Activated CD8-positive, alpha-beta T cell treated with anti-CD3 and anti-CD28 coated beads for 36 hours (primary cell): Measurements from ENCODE around the gene OSM. TPM values are rescaled to one million over a fixed set of nuclear protein-coding genes. Genes with fewer than 3 reads are reported as not detected.

Experiments
- ATAC-seq: fragments of 200-7000 bp; cut with Tn5 transposase; one replicate; pipeline ENCODE4 v1.10.0; 2021; ENCODE audit warnings: mild to moderate bottlenecking, moderate library complexity
- CTCF ChIA-PET: fragments of 350-600 bp; sonication (Branson Sonifier 250); formaldehyde crosslinking; loops from one replicate; lab custom pipeline; 2021; ENCODE audit warnings: antibody characterized with exemption; lab: Charles Lee
- POLR2A ChIA-PET: fragments of 350-600 bp; sonication (Branson Sonifier 250); formaldehyde crosslinking; loops from one replicate; lab custom pipeline; 2021; ENCODE audit warnings: antibody characterized with exemption; lab: Charles Lee
- DNase-seq: peaks from one replicate; pipeline ENCODE4 v3.0.0-alpha.2; 2020
- H3K27ac Mint-ChIP-seq: one replicate; pipeline ENCODE4 v1.8.0; 2021; ENCODE audit warnings: mild to moderate bottlenecking, mixed read lengths
- H3K27me3 Mint-ChIP-seq: one replicate; pipeline ENCODE4 v1.8.0; 2021; ENCODE audit warnings: mixed read lengths
- H3K36me3 Mint-ChIP-seq: one replicate; pipeline ENCODE4 v1.8.0; 2021; ENCODE audit warnings: low read depth, mixed read lengths
- H3K4me1 Mint-ChIP-seq: one replicate; pipeline ENCODE4 v1.8.0; 2021; ENCODE audit warnings: low read depth, mixed read lengths
- H3K4me3 Mint-ChIP-seq: one replicate; pipeline ENCODE4 v1.8.0; 2021; ENCODE audit warnings: mild to moderate bottlenecking, moderate library complexity, mixed read lengths
- H3K9me3 Mint-ChIP-seq: one replicate; pipeline ENCODE4 v1.8.0; 2021; ENCODE audit warnings: mixed read lengths
- CTCF ChIP-seq: fragments of 200-600 bp; IDR thresholded peaks from one replicate; pipeline ENCODE4 v1.8.0; 2022; ENCODE audit warnings: antibody characterized with exemption, mild to moderate bottlenecking
- intact Hi-C: fragments of 100-400 bp; cut with micrococcal nuclease; formaldehyde crosslinking; loops from one replicate; pipeline ENCODE4 v1.10.0; 2022
- total RNA-seq, 2 experiments: library from RNA; stranded (reverse); gene quantifications; one replicate each; pipeline ENCODE4 v1.2.3, GENCODE V29; 2021

OSM gene
- total RNA-seq, 2 experiments from 2014 or later, result 44.3 to 45.7 TPM

- peaks cover 27% of the 10 kb centered on the region for H3K4me1 Mint-ChIP-seq
- no peak for DNase-seq
- POLR2A ChIA-PET, result interaction anchor here (1.0 to 1.4 kb wide), 3 partner anchors 31 to 59 kb away, joined by 3 to 6 read pairs (median 3); no protein-coding TSS in a partner anchor
- H3K9me3 Mint-ChIP-seq, result no peaks in the 10 kb centered on the region
- no peak for TF ChIP-seq CTCF
- no peak for ATAC-seq
- no peaks in the 10 kb centered on the region for H3K27me3 Mint-ChIP-seq
- H3K4me3 Mint-ChIP-seq, result peak overlapping the region; percentile 1
- CTCF ChIA-PET, result interaction anchor here (0.8 kb wide), 1 partner anchor 152 kb away, joined by 3 read pairs; no protein-coding TSS in a partner anchor
- H3K36me3 Mint-ChIP-seq, result peaks cover 46% of the 10 kb centered on the region
- peak overlapping the region; percentile 49 for H3K27ac Mint-ChIP-seq
- intact Hi-C loops, result no loop called here
Observed at GRCh38 chr22:30240541-30241417, 25.9 kb downstream of the OSM start.

GRCh38 chr22:30239488-30240405 is 26.9 kb downstream of the OSM start:
- Mint-ChIP-seq H3K27ac (no peak overlapping the region), H3K4me1 (peaks cover 20% of the 10 kb centered on the region), H3K27me3 (no peaks in the 10 kb centered on the region), H3K4me3 (no peak overlapping the region), H3K36me3 (peaks cover 35% of the 10 kb centered on the region), H3K9me3 (no peaks in the 10 kb centered on the region)
- ChIA-PET CTCF (interaction anchor here (1.6 kb wide), 1 partner anchor 128 kb away, joined by 3 read pairs; no protein-coding TSS in a partner anchor), POLR2A (interaction anchor here (1.4 kb wide), 1 partner anchor 58 kb away, joined by 6 read pairs; no protein-coding TSS in a partner anchor)
- intact Hi-C loops, result no loop called here
- ATAC-seq (peak; percentile 17), DNase-seq (no peak)
- no peak for TF ChIP-seq CTCF

GRCh38 chr22:30238661-30239487 is 27.8 kb downstream of the OSM start:
- peak overlapping the region; percentile 41 for H3K27ac Mint-ChIP-seq
- no peak for DNase-seq
- intact Hi-C loops, result no loop called here
- POLR2A ChIA-PET, result interaction anchor here (0.7 to 2.6 kb wide), 2 partner anchors 17 to 82 kb away, joined by 3 to 11 read pairs; no protein-coding TSS in a partner anchor
- H3K4me3 Mint-ChIP-seq, result no peak overlapping the region
- ATAC-seq, result peak; percentile 32
- H3K9me3 Mint-ChIP-seq, result no peaks in the 10 kb centered on the region
- H3K4me1 Mint-ChIP-seq, result peaks cover 11% of the 10 kb centered on the region
- H3K36me3 Mint-ChIP-seq, result peaks cover 27% of the 10 kb centered on the region
- H3K27me3 Mint-ChIP-seq, result no peaks in the 10 kb centered on the region
- no peak for TF ChIP-seq CTCF
- CTCF ChIA-PET, result interaction anchor here (1.0 to 1.6 kb wide), 3 partner anchors 17 to 127 kb away, joined by 3 to 4 read pairs (median 3); no protein-coding TSS in a partner anchor

- POLR2A ChIA-PET, result interaction anchor here (0.7 to 3.6 kb wide), 4 partner anchors 7 to 81 kb away, joined by 3 to 20 read pairs (median 10); partner anchors contain the start of gene LIF
- H3K27ac Mint-ChIP-seq, result no peak overlapping the region
- intact Hi-C loops, result no loop called here
Observed at GRCh38 chr22:30238136-30238535, 28.5 kb downstream of the OSM start.

More at GRCh38 chr22:30238136-30238535, 28.5 kb downstream of the OSM start:
- TF ChIP-seq CTCF, result no peak
- ATAC-seq (no peak), DNase-seq (no peak)
- no peak overlapping the region for H3K4me3 Mint-ChIP-seq
- no peaks in the 10 kb centered on the region for H3K9me3 Mint-ChIP-seq
- peaks cover 6% of the 10 kb centered on the region for H3K4me1 Mint-ChIP-seq
- no peaks in the 10 kb centered on the region for H3K27me3 Mint-ChIP-seq
- H3K36me3 Mint-ChIP-seq, result peaks cover 19% of the 10 kb centered on the region
- CTCF ChIA-PET, result interaction anchor here (1.0 to 1.6 kb wide), 4 partner anchors 18 to 126 kb away, joined by 3 to 4 read pairs (median 4); no protein-coding TSS in a partner anchor
